CD1c-positive myeloid dendritic cell (primary cell): ENCODE measurements around the gene PIF1.
"Not testable (repeated sequence)": the region's sequence is repeated elsewhere in the genome, so short reads cannot be mapped to it uniquely, and the experiment has no call there.

Experiments used
- DNase-seq: peaks from one replicate; pipeline ENCODE4 v3.0.0-alpha.2; 2016; ENCODE audit errors: extremely low spot score

Gene PIF1

DNA sequence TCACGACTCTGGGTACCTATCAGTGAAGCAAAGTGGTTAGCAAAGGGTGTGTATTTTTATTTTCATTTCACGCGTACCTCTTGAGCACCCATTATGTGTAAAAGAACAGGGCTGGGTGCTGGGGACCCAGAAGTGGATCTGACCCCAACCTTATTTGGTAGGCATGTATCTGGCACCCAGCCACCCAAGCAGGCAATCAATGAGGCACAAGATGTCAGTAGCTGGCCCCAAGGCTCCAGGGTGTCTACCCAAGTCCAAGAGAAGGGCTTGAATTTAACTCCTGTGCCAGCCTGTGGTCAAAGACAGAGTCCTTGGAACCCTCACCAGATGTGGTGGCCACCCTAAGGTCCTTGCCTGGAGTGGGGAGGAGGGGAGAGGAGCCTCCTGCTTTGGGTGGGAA is 22.0 kb upstream of the PIF1 start:
- no peak for DNase-seq

DNA sequence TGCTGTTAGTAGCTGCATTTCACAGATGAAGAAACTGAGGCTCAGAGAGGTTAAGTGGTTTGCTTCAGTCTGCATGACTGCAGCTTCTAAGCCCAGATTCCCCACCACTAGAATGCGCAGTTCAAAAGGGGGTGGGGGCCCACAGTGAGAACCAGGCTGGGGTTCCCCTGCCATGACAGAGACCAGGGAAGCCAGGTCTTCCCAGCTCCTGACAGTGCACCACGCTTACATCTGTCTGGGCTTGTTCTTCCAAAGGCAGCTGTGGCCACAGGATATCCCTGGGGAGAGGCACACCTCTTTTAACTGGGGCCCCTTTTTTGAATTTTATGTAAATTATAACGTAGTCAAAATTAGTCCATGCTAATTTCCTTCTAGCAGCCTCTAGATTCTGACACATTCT is 21.6 kb upstream of the PIF1 start:
- no peak for DNase-seq

DNA sequence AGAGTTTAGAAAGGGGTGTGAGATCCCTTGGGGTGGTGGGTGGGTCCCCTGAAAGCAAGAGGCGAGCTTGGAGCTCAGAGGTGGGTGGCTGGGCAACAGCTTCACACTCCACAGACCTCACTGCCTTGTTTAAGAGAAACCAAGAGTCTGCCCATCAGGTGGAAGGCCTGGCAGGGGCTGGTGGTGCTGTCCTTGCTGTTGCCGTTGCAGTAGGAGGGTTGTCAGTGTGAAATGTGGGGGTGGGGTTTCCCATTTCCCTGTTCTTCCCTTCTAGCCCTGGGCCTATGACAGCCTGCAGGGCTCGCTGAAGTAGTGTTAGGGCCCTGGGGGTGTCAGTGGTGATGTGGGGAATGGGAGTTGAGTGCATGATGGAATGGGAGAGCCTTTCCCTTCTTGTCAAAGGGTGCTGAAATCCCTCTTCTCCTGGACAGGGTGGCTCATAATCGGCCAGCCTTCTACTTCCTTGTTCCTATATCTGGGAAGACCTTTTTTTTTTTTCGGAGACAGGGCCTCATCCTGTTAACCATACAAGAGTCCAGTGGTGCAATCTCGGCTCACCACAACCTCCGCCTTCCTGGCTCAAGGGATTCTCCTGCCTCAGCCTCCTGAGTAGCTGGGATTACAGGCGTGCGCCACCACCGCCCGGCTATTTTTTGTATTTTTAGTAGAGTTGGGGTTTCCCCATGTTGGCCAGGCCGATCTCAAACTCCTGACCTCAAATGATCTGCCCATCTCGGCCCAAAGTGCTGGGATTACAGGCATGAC is 20.6 kb upstream of the PIF1 start:
- DNase-seq, result peak; percentile 70

DNA sequence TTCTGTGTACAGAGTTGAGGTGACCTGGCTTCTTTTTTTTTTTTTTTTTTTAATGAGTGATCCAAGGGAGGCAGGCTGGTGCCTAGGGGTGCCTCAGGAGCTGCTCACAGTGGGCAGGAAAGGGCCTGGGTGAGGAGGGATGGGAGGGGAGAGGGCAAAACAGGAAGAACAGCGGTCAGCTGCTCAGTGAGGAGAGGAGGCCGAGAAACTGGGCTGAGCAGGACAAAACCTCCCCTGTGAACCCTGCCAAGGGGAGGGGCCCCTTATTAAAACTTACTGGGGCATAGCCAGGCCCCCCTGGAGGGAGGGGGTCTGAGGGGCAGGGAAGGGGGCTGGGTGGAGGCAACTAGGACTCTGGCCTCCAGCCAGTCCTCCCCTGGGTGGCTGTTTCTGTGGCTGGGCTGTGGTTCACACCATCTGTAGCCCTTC is 19.8 kb upstream of the PIF1 start:
- DNase-seq, result peak; percentile 43

DNA sequence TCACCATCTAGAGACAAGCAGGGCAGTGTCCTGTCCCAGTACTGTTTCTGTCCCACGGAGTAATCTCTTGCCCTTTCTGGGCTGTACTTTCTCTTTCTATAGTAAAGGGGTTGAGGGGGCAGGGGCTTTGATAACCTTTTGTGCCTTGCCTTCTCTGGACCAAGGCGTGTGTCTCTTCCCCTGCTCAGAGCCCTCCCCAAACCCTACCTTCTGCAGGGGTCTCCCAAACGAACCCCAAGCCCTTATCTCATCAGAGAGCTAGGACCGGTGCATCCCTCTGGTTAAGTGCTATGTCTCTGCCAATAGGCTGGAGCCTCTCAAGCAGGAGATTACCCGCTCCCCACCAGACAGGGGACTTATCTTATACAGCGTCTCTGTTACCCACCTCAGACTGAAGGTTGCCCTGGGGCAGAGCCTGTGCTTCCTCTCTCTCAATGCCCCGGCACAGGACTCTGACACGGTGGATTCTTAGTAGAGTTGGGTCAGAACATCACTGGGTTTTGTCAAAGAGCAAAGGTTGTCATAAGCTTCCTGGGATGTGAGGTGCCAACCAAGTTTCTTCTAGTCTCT is 19.2 kb upstream of the PIF1 start:
- peak; percentile 22 for DNase-seq

DNA sequence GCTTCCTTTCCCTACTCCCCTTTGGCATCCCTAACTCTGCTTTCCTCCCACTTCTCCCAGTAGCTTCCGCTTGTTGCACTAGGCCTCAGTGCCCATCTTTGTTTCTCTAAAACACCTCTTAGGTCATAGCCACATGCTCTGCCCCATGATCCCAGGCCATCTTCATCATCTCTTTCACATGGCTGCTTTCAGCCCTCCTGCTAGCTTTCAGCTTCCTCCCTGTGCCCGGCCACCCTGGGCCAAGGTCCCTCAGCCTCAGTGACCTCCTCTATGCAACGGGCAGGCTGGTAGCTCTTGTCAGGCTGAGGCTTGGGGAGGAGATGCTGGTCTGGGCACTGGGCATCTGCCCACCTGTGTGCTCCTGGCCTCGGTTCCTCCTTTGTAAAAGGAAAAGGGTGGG is 18.5 kb upstream of the PIF1 start:
- DNase-seq, result peak; percentile 56

DNA sequence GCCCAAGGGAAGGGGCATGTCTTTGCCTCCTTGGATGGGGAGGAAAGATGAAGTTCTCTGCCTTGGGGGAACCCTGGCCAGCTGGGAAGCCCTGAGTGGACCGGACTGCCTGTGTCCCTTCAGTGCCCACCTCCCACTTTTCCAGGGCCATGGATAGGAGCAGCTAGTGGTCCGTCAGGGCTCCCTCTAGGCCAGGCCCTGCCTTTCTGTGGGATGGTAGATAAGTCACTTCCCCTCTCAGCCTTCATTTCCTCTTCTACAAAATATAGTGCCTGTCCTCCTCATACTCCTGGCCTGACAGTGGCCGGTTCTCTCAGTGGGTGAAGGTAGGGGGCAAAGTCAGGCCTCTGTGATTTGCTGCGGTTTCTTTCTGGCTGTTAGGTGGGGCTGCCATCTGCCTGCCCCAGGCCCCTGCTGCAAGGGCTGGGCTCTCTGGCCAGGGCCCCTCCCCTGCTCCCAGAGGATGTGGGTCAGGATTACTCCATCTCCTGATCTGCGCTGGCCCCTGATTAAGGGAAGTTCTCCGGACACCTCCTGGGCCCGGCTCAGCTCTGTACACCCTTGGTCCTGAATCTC is 17.6 kb upstream of the PIF1 start:
- peak; percentile 90 for DNase-seq

DNA sequence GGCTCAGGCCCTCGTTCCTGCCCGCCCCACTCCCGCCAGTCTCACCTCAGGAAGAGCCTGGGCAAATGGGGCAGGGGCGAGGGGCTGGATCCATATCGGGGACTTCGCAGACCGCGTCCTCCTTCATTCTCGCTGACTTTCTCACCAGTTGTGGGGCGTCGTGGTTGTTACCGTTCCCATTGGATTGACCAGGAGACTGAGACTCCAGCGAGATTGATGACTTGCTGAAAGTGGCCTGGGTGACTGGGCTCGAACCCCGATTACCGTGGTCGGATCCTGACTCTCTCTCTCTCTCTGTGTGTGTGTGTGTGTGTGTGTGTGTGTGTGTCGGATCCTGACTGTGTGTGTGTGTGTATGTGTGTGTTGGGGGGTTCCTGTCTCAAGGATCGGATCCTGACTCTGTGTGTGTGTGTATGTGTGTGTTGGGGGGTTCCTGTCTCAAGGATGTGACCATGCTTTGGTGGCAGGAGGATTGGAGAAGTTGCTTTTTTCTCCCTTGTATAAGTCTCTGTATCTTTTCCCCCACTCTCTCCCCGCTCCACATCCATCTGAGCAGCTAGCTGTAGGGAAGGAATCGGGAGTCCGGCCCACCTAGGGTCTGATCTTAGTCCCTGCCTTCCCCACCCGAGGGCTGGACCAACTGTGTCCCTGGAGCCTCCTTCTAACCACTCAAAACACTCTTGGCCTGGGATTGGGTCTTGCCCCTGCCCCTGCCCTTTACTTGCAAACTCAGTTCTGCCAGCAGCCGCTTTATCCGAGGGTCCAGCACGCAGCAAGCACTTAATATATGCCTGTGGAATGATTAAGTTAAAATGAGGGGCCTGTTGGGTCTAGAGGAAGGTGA is 16.9 kb upstream of the PIF1 start:
- DNase-seq, result peak; percentile 33

DNA sequence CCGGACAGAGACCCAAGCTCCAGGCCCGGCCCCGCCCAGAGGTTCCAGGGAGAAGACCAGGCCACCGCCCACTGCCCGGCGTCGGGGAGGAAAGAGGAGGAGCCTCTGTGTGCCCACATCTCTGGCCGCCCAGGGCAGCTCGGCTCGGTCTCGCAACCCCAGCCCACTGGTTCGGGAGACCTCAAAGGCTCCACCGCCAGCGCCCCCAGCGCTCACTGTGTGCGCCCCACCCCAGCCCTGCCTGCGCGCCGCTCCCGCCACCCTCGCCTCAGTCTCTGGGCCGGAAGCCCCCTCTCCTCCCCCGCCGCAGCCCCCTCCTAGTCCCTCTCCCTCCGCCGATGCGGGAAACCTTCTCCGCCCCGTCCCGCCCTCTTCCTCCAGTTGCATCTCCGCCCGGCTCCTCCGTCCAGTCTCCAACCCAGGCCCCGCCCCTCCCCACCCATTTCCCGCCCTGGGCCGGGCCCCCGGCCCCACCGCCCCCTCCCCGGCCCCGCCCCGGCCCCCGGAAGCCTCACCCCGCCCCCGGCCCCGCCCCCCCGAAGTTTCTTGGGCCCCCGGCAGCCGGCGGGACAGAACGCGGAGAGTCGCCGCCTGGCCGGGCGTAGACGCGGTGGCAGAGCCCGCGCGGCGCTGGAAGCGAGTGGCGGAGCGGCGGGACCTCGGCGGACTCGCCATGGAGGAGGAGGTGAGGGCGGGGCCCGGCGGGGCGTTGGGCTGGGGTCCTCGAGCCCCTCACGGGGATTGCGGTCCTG is 16.1 kb upstream of the PIF1 start, which contains the start of gene PLEKHO2:
Gene PLEKHO2 (plus strand): TSS at position 572 of the 752 bp plus-strand sequence. CDS start 102 bp downstream, at position 674.
- peak; percentile 97 for DNase-seq

DNA sequence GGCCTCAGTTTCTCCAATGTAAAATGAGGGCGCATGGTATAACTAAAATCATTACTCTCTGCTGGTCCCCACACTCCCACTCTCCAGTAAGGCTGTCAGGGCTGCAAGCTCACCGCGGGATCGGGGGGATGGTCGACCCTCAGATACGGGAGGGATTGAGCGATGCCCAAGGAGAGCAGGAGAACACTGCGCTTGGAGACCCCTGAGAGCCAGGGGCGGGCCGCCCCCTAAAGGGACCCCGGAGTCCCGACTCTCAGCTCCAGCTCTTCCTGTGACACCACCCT is 15.6 kb upstream of the PIF1 start:
- DNase-seq, result no peak

DNA sequence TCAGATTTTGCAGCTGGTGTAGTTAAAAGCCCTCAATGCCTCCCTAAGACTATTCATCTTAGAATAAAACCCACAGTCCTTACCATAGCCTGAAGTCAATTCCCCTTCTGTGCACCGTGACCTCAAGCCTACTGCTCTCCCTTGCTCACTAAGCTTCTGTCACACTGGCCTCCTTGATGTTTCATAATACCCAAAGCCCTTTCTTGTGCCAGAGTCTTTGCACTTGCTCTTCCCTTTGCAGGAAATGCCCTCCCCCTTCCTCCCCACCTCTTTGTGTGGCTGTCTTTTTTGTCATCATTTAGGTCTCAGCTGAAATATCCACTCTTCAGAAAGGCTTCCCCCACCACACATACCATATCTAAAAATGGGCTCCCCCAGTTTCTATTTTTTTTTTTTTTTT is 12.1 kb upstream of the PIF1 start:
- peak; percentile 78 for DNase-seq

DNA sequence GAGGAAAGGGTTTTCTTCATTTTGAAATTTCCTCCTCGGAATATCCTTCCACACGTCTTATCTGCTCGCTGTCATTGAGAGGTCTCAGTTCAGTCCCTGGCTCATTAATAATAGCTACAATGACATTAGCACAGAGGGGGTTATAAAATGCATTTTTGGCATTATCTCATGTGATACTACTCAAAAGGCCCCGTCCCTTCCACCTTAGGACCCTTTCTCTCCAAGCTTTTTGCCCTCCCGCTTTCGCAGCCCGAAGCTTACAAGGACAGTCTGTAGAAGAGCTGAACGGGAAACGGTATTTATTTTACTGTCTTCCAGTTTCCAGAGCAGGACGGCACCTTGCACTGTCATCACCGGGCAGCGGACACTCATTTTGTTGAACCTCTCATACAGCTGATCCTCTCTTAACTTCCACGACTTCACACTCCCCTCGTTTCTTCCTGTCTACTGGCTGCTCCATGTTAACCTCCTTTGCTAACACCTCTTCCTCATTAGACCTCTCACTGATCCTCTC is 10.6 kb upstream of the PIF1 start:
- no peak for DNase-seq

DNA sequence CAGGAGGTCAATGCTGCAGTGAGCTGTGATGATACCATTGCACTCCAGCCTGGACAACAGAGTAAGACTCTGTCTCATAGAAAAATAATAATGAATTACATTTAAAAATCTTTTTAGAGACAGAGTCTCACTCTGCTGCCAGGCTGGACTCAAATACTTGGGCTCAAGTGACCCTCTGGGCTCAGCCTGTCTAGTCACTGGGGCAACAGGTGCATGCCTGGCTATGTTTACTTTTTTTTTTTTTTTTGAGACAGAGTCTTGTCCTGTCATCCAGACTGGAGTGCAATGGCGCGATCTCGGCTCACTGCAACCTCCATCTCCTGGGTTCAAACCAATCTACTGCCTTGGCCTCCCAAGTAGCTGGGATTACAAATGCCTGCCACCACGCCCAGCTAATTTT is 8.2 kb upstream of the PIF1 start:
- no peak for DNase-seq

DNA sequence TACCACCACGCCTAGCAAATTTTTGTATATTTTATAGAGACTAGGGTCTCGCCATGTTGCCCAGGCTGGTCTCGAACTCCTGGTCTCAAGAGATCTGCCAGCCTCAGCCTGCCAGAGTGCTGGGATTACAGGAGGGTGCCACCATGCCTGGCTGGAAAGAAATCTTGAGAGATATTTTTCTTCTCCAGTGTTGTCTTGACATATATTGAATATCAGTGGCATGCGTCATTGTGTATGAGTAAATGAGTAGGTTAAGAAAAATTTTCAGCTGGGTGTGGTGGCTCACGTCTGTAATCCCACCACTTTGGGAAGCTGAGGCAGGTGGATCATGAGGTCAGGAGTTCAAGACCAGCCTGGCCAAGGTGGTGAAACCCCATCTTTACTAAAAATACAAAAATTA is 3.5 kb upstream of the PIF1 start:
- no peak for DNase-seq

DNA sequence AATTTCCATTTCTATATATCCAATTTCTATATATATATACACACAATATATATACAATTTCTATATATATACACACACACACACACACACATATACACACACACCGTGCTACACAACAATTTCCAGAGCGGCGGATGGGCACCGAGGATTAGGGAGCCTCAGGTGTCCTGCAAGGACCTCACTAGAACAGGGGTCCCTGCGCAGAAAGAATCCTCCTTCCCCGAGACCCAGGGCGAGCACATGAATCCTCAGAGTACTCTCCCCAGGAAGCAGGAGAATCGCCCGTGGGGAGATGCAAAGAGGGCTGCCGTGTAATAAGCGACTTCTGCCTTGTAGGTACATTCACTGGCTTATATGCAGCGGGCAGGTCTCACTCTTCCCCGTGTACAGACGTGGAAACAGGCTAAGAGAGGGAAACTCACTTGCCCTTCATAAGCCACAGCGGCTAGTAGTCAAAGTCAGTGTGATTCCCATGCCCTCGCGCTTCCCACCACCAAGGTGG is 467 bp downstream of the PIF1 start:
- DNase-seq, result no peak

DNA sequence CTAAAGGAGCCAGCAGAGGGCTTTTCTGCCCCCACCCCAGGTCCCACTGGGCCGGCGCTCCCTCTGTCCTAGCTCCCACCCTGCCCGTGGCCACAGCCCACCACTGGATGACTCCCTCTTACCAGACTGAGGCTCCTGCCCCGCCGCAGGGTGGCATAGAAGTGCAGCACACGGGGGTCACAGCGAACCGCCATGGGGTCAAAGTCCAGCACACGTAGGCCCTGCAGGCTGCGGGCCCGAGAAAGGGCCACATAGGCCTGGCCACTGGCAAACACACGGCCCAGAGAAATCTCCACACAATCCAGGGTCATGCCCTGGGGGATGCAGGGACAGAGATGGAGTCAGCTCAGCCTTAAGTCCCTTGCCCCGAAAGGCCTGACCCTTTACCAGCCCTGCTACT is 9.0 kb downstream of the PIF1 start:
- DNase-seq, result no peak

DNA sequence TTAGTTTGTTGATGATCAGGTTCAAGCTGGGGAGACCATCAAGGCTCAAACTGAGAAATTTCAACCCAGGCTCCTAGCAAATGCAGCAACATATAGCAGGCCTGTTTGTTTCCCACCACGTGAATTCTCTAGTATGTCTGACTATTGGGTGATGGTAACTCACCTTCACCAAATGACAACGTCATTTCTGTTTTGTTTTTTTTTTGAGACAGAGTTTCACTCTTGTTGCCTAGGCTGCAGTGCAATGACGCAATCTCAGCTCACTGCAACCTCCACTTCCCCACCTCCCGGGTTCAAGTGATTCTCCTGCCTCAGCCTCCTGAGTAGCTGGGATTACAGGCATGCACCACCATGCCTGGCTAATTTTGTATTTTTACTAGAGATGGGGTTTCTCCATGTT is 10.5 kb downstream of the PIF1 start:
- DNase-seq, result peak; percentile 31

DNA sequence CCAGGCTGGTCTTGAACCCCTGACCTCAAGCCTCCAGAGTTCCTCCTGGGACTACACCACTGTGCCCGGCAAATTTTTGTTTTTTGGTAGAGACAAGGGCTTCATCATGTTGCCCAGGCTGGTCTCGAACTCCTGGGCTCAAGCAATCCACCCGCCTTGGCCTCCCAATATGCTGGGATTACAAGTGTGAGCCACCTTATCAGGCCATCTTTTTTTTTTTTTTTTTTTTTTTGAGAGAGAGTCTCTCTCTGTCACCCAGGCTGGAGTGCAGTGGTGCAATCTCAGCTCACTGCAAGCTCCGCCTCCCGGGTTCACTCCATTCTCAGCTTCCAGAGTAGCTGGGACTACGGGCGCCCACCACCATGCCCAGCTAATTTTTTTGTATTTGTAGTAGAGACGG is 11.2 kb downstream of the PIF1 start:
- DNase-seq, result not testable (repeated sequence)

DNA sequence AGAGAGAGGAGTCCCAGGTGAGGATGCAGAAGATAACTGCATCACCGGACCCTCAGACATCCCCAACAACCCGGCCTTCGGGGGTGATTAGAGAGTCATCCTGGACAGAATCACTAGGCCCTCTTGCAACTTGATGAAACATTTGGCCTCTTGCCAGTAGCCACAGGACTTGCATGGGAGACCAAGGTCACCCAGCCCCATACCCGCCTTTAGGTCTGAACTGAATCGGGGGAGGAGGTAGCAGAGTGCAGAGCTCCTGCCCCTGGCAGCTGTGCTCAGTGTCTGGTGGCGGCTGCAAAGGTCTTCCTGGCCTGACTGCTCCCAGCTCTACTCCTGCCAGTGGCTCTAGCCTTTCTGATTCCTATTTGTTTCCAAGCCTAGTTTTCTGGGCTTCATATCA is 12.4 kb downstream of the PIF1 start:
- DNase-seq, result no peak

DNA sequence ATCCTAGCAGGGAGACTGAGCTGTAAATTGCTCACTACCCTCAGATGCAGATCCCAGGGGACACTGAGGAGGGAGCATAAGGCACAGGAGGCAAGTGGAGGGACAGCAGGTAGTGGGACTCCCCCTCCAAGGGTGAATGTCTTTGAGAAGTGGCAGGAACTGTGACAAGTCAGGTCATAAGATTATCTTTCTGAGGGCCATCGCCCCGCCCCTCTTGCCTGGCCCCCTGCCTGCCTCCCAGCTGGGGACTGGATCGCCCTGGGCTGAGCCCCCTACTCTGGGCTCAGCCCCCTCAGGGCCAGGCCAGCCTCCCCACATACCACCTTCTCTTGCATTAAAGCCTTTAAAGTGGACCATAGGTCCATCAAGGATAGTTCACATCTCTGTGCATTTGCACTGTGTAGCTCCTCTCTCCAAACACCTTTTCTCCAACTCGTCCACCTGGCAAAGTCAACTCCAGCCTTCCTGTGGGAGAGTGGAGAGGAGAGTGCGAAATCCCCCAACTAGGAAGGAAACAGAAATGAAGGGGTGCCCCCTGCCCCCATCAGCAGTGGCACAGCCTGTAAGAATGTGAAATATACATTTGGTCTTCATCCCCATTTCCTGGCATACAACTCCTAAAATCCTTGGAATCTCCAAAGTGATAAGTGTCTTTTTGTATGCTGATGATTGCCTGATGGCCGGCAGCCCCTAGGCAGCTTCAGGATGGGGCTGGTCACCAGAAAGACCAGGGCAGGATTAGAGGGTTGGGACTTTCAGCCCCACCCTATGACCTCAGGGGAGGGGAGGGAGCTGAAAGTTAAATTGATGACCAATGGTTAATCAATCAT is 14.7 kb downstream of the PIF1 start:
- DNase-seq, result no peak
